Peyer's patch (tissue), 4 donors: ENCODE results near the gene PSMB9.
A peak's percentile ranks its signal among the peaks of the same experiment; 100 is the strongest.

Source experiments
- CTCF ChIP-seq, 6 experiments: fragments of 450-650 bp in 4 of 6; fragments of 200-600 bp in 2 of 6; sonication (generic) in 1 of 6; IDR thresholded peaks; one replicate each; pipeline ENCODE4 v1.5.1; 2017 to 2019; ENCODE audit warnings: antibody characterized with exemption in 6 of 6, mild to moderate bottlenecking in 3 of 6, moderate library complexity in 1 of 6
- POLR2A ChIP-seq, 2 donors: fragments of 450-650 bp; IDR thresholded peaks; one replicate each; pipeline ENCODE4 v1.5.1; 2017; ENCODE audit warnings: antibody characterized with exemption in 2 of 2, mild to moderate bottlenecking in 2 of 2, moderate library complexity in 2 of 2

- TF ChIP-seq POLR2A (IDR thresholded peaks at IDR 0.05), result peak; percentile 91 to 98
- TF ChIP-seq CTCF (IDR thresholded peaks at IDR 0.05), result peak in 3 of 6 experiments; percentile 24 to 39 (median 30)
These were observed 9.8 kb upstream of the PSMB9 start, which contains the start of gene PSMB8 for GRCh38 chr6:32843979-32844838.
